PC-9 (cell line): ENCODE data around the gene TMEM266.

ENCODE experiments used
- CTCF ChIP-seq: fragments of 200-600 bp; sonication (generic); conservative IDR thresholded peaks from 2 replicates; pipeline ENCODE4 v1.6.1; 2017; ENCODE audit warnings: mixed run types, antibody characterized with exemption, mild to moderate bottlenecking, moderate library complexity
- EZH2 ChIP-seq: fragments of 200-600 bp; sonication (generic); IDR thresholded peaks from 2 replicates; pipeline ENCODE4 v1.8.0; 2017; ENCODE audit warnings: antibody characterized with exemption, low read depth

GRCh38 chr15:76135516-76135915, 75.7 kb downstream of the TMEM266 start:
- TF ChIP-seq CTCF (no peak), EZH2 (no peak)
